ENCODE results near the gene SLC16A7. TPM values are rescaled to one million over a fixed set of nuclear protein-coding genes. Genes with fewer than 3 reads are reported as not detected.

Gene SLC16A7
- total RNA-seq, 1 donor from 2014 or later = 26.2 TPM

Small RNA genes within 50 kb of the gene (small RNA-seq; reads per million reads assigned to genes)
- gene AC079905.2 (ENCODE audit: low replicate concordance) (not detected), gene RNU4-20P (ENCODE audit: low replicate concordance) (0.05 reads per million)

Data from tongue (tissue), 2 donors.